Endothelial cell of umbilical vein (primary cell): Measurements from ENCODE around the gene IPO11. TPM values are rescaled to one million over a fixed set of nuclear protein-coding genes. Genes with fewer than 3 reads are reported as not detected.

ENCODE experiments used
- BruUV-seq: library from RNA; stranded (reverse); fragments of 400-500 nt; replicated peaks from 2 replicates; lab custom pipeline; 2021; lab: Mats Ljungman, UMichigan
- CTCF ChIA-PET: fragments of 300-600, 350-600 bp; sonication (Branson Sonifier 250); formaldehyde crosslinking; loops from one replicate; lab custom pipeline; 2021; ENCODE audit warnings: antibody characterized with exemption, inconsistent platforms; lab: Charles Lee
- POLR2A ChIA-PET: fragments of 300-600, 350-600 bp; sonication (Branson Sonifier 250); formaldehyde crosslinking; loops from one replicate; lab custom pipeline; 2021; ENCODE audit warnings: antibody characterized with exemption, inconsistent platforms; lab: Charles Lee
- DNase-seq: peaks from one replicate; pipeline ENCODE4 v3.0.0-alpha.2; 2011; ENCODE audit warnings: low read depth, low spot score
- FAIRE-seq: peaks from 2 replicates; lab custom pipeline; 2011; peaks lifted over from hg19 to GRCh38; lab: Jason Lieb, UNC
- H2AFZ ChIP-seq: 2 replicates; pipeline ENCODE4 v1.6.0; 2012; ENCODE audit warnings: low read depth, low read length, control low read depth, inconsistent platforms
- H3K27ac ChIP-seq: 2 replicates; pipeline ENCODE4 v1.5.1; 2011; ENCODE audit warnings: low read depth, mild to moderate bottlenecking, control low read depth, low read length, moderate library complexity; ENCODE audit not compliant: insufficient read depth
- H3K27me3 ChIP-seq, 2 experiments: 2 replicates each; pipeline versions ENCODE4 v1.6.0 to v1.6.1; 2011; ENCODE audit warnings: low read length in 2 of 2, mixed read lengths in 1 of 2; ENCODE audit not compliant: control insufficient read depth in 2 of 2, insufficient read depth in 2 of 2
- H3K36me3 ChIP-seq, 2 experiments: 2 replicates in 1 of 2; 3 replicates in 1 of 2; pipeline ENCODE4 v1.5.1; 2011; ENCODE audit warnings: low read length in 2 of 2, mild to moderate bottlenecking in 1 of 2, moderate library complexity in 1 of 2; ENCODE audit not compliant: control insufficient read depth in 2 of 2, insufficient read depth in 2 of 2; ENCODE audit errors: extremely low read depth in 1 of 2
- H3K4me1 ChIP-seq: 3 replicates; pipeline ENCODE4 v1.5.1; 2011; ENCODE audit warnings: mild to moderate bottlenecking, low read length; ENCODE audit not compliant: control insufficient read depth, insufficient read depth; ENCODE audit errors: extremely low read depth
- H3K4me2 ChIP-seq: 2 replicates; pipeline ENCODE4 v1.6.1; 2011; ENCODE audit warnings: low read length, control low read depth, mixed read lengths; ENCODE audit not compliant: insufficient read depth
- H3K4me3 ChIP-seq, 3 experiments: fragments of 200-600 bp in 1 of 3; sonication (generic), shearing (Covaris generic) in 1 of 3; replicated peaks in 1 of 3; 2 replicates each; pipeline ENCODE4 v1.5.1; 2011 to 2016; ENCODE audit warnings: control low read depth in 3 of 3, low read length in 3 of 3, mild to moderate bottlenecking in 2 of 3, inconsistent platforms in 1 of 3, low read depth in 1 of 3, moderate library complexity in 1 of 3; ENCODE audit not compliant: insufficient read depth in 1 of 3
- H3K79me2 ChIP-seq: 2 replicates; pipeline ENCODE4 v1.6.0; 2012; ENCODE audit warnings: low read length, inconsistent platforms; ENCODE audit not compliant: control insufficient read depth, insufficient read depth
- H3K9ac ChIP-seq: replicated peaks from 2 replicates; pipeline ENCODE3; 2011; ENCODE audit warnings: low read length, control low read depth; ENCODE audit not compliant: insufficient read depth; ENCODE audit errors: extremely low read depth
- H3K9me1 ChIP-seq: replicated peaks from 3 replicates; pipeline ENCODE4 v1.6.0; 2011; ENCODE audit warnings: mild to moderate bottlenecking, low read length; ENCODE audit not compliant: control insufficient read depth, insufficient read depth; ENCODE audit errors: extremely low read depth
- H3K9me3 ChIP-seq: replicated peaks from 2 replicates; pipeline ENCODE4 v1.5.1; 2012; ENCODE audit warnings: low read length, inconsistent platforms; ENCODE audit not compliant: control insufficient read depth, insufficient read depth
- H4K20me1 ChIP-seq: replicated peaks from 2 replicates; pipeline ENCODE3; 2011; ENCODE audit warnings: mild to moderate bottlenecking, low read length; ENCODE audit not compliant: control insufficient read depth, insufficient read depth; ENCODE audit errors: extremely low read depth
- CTCF ChIP-seq, 2 donors: IDR thresholded peaks; 1 replicate in 1 of 2; 2 replicates in 1 of 2; pipeline ENCODE4 v1.5.1; 2011; ENCODE audit warnings: low read length in 2 of 2, mild to moderate bottlenecking in 2 of 2, moderate library complexity in 2 of 2, control low read depth in 1 of 2, inconsistent platforms in 1 of 2, low read depth in 1 of 2; ENCODE audit not compliant: insufficient read depth in 1 of 2; ENCODE audit errors: extremely low read depth in 1 of 2
- EZH2 ChIP-seq: IDR thresholded peaks from 2 replicates; pipeline ENCODE4 v1.6.1; 2012; ENCODE audit warnings: borderline replicate concordance, low read depth, mild to moderate bottlenecking, moderate library complexity, low read length, inconsistent platforms; ENCODE audit not compliant: severe bottlenecking
- FOS ChIP-seq: IDR thresholded peaks from 2 replicates; pipeline ENCODE4 v1.6.1; 2011; ENCODE audit warnings: mild to moderate bottlenecking, low read length, moderate library complexity, borderline replicate concordance; ENCODE audit not compliant: insufficient read depth
- GATA2 ChIP-seq: IDR thresholded peaks from 2 replicates; pipeline ENCODE4 v1.7.0; 2011; ENCODE audit warnings: low read depth, mild to moderate bottlenecking, moderate library complexity, mixed read lengths, low read length; ENCODE audit not compliant: insufficient read length, insufficient read depth
- JUN ChIP-seq: IDR thresholded peaks from 2 replicates; pipeline ENCODE4 v1.6.1; 2011; ENCODE audit warnings: borderline replicate concordance, low read depth; ENCODE audit not compliant: insufficient read length, insufficient read depth
- MAX ChIP-seq: IDR thresholded peaks from 2 replicates; pipeline ENCODE4 v1.6.1; 2011; ENCODE audit not compliant: insufficient read depth, insufficient read length
- MYC ChIP-seq: IDR thresholded peaks from one replicate; pipeline ENCODE4 v1.6.1; 2011; ENCODE audit warnings: mild to moderate bottlenecking, low read depth, low read length
- POLR2A ChIP-seq: IDR thresholded peaks from 2 replicates; pipeline ENCODE4 v1.6.1; 2012; ENCODE audit warnings: low read depth, mild to moderate bottlenecking, control low read depth, low read length
- POLR2AphosphoS5 ChIP-seq: IDR thresholded peaks from 2 replicates; pipeline ENCODE4 v1.6.1; 2012; ENCODE audit warnings: low read depth, mild to moderate bottlenecking, control low read depth, low read length, moderate library complexity; ENCODE audit not compliant: insufficient read depth
- dilution Hi-C: fragments of 300-500 bp; cut with MboI; formaldehyde crosslinking; loops from one replicate; pipeline ENCODE4 v1.15.0; 2019; ENCODE audit warnings: low sequenced_read_pairs; ENCODE audit not compliant: extremely low pct_ligation_motif_present
- intact Hi-C: fragments of 100-400 bp; cut with micrococcal nuclease; formaldehyde crosslinking; loops from one replicate; pipeline ENCODE4 v1.10.0; 2022
- polyA plus RNA-seq, 4 experiments: library from polyadenylated mRNA; depleted of rRNA in 3 of 4; stranded (reverse) in 3 of 4; unstranded in 1 of 4; fragments of >200 nt; gene quantifications; 2 replicates each; pipeline versions ENCODE4 v1.2.1 to v1.2.3, GENCODE V29; 2011 to 2012; ENCODE audit warnings: missing spikeins in 1 of 4
- total RNA-seq: library from RNA; stranded (reverse); gene quantifications from 2 replicates; pipeline ENCODE4 v1.2.3, GENCODE V29; 2021

Gene IPO11
- total and polyA plus RNA-seq, 2 donors (not counting 3 experiments of a cell fraction or from before 2014, with no cell fraction given) = 38.5 to 80.9 TPM

DNA sequence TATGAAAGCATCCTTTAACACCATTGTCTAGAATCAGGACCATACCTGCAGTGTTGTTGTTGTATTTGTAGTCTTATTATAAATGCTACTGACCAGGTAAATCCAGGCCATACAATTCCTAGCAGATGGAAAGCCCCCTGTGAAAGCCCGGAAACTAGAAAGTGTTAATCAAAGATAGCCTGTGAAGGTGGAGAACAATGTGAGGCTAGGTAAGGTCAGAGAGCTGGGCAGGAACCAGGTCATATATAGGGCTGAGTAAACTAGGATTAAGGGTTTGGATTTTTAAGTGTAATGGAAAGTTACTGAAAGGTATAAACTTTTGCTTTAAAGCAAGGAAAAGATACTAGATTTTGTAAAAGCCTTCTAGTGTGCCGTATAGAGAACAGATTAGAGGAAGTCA is 172.7 kb downstream of the IPO11 start:
- H4K20me1 ChIP-seq = no peaks in the 10 kb centered on the region

GRCh38 chr5:62585751-62586150 is 173.2 kb downstream of the IPO11 start:
- intact Hi-C loops = no loop called here
- H3K4me3 ChIP-seq = peak overlapping the region in 1 of 3 experiments; percentile 0
- no peaks in the 10 kb centered on the region for H3K27me3 ChIP-seq
- H2AFZ ChIP-seq = no peak overlapping the region
- no peaks in the 10 kb centered on the region for H3K9me3 ChIP-seq
- H3K4me2 ChIP-seq = peak overlapping the region; percentile 77
- dilution Hi-C loops = no loop called here
- FAIRE-seq = peak; percentile 53
- ChIA-PET POLR2A (interaction anchor here (0.8 kb wide), 1 partner anchor 9 kb away, joined by 4 read pairs; no protein-coding TSS in a partner anchor), CTCF (interaction anchor here (0.9 to 1.0 kb wide), 3 partner anchors 11 to 126 kb away, joined by 3 to 4 read pairs (median 3); no protein-coding TSS in a partner anchor)
- no TSS peak for BruUV-seq
- TF ChIP-seq GATA2 (peak; percentile 68), JUN (peak; percentile 58), POLR2A (peak; percentile 50), MYC (no peak), EZH2 (no peak), MAX (no peak), FOS (peak; percentile 76), CTCF (IDR thresholded peaks at IDR 0.05; ENCODE audit: extremely low read depth in 1 of 2, insufficient read depth in 1 of 2, low read depth in 1 of 2, low read length in 2 of 2) (no peak), POLR2AphosphoS5 (peak; percentile 15)
- peaks cover 58% of the 10 kb centered on the region for H3K4me1 ChIP-seq
- no peak overlapping the region for H3K9ac ChIP-seq
- peak overlapping the region; percentile 14 for H3K27ac ChIP-seq
- H3K36me3 ChIP-seq = peaks cover 0 to 5% of the 10 kb centered on the region in 2 experiments
- no peaks in the 10 kb centered on the region for H4K20me1 ChIP-seq
- H3K79me2 ChIP-seq = peaks cover 72% of the 10 kb centered on the region
- H3K9me1 ChIP-seq = no peaks in the 10 kb centered on the region
- DNase-seq = peak; percentile 59

More for the DNA sequence above, 172.7 kb downstream of the IPO11 start:
- Histone ChIP-seq H3K27me3 (no peaks in the 10 kb centered on the region), H3K36me3 (peaks cover 0 to 5% of the 10 kb centered on the region in 2 experiments), H3K9ac (no peak overlapping the region), H3K9me1 (no peaks in the 10 kb centered on the region), H3K4me1 (peaks cover 62% of the 10 kb centered on the region), H3K4me2 (peak overlapping the region; percentile 77), H3K27ac (peak overlapping the region; percentile 14), H3K79me2 (peaks cover 76% of the 10 kb centered on the region), H3K4me3 (peak overlapping the region in 1 of 3 experiments; percentile 26), H3K9me3 (no peaks in the 10 kb centered on the region), H2AFZ (no peak overlapping the region)
- intact Hi-C loops = no loop called here
- POLR2A ChIA-PET = no interaction called here
- CTCF ChIA-PET = interaction anchor here (0.9 to 4.0 kb wide), 3 partner anchors 15 to 125 kb away, joined by 3 to 31 read pairs (median 3); no protein-coding TSS in a partner anchor
- no peak for TF ChIP-seq POLR2A
- TF ChIP-seq GATA2 = no peak
- TF ChIP-seq EZH2 = no peak
- FAIRE-seq (no peak), DNase-seq (peak; percentile 57)
- dilution Hi-C loops = no loop called here
- no TSS peak for BruUV-seq
